Uterus (tissue), 2 donors: ENCODE results near the gene DGKI.

Source experiments
- POLR2A ChIP-seq, 2 donors: fragments of 450-650 bp; IDR thresholded peaks; one replicate each; pipeline ENCODE4 v1.6.1; 2016; ENCODE audit warnings: antibody characterized with exemption in 2 of 2, mild to moderate bottlenecking in 1 of 2, moderate library complexity in 1 of 2
- TF ChIP-seq, protein P1 (sequence below), 4 experiments: fragments of 200-600 bp in 2 of 4; fragments of 450-650 bp in 2 of 4; sonication (generic) in 2 of 4; IDR thresholded peaks; one replicate each; pipeline ENCODE4 v1.5.1; 2016 to 2019; ENCODE audit warnings: antibody characterized with exemption in 4 of 4, mild to moderate bottlenecking in 2 of 4, moderate library complexity in 1 of 4

DNA sequence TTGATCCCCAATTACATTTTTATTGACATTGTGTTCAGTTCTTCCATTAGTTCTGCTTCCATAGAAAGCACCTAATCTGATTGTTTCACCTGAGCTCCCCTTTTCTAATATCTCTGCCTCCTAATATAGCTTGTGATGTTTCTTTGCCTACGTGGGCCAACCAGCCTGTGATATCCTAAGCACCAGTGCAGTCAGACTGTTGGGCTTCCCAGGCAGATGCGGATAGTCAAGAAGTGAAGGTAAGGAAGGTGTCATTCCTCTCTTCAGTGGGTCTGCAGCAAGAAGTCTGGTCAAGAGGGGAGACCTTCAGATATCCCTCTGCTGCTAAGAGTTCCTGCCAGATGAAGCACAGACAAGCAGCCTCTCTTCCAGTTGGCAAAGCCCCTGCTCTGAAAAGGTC lies 16.2 kb upstream of the DGKI start:
- TF ChIP-seq, protein P1, sequence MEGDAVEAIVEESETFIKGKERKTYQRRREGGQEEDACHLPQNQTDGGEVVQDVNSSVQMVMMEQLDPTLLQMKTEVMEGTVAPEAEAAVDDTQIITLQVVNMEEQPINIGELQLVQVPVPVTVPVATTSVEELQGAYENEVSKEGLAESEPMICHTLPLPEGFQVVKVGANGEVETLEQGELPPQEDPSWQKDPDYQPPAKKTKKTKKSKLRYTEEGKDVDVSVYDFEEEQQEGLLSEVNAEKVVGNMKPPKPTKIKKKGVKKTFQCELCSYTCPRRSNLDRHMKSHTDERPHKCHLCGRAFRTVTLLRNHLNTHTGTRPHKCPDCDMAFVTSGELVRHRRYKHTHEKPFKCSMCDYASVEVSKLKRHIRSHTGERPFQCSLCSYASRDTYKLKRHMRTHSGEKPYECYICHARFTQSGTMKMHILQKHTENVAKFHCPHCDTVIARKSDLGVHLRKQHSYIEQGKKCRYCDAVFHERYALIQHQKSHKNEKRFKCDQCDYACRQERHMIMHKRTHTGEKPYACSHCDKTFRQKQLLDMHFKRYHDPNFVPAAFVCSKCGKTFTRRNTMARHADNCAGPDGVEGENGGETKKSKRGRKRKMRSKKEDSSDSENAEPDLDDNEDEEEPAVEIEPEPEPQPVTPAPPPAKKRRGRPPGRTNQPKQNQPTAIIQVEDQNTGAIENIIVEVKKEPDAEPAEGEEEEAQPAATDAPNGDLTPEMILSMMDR (IDR thresholded peaks at IDR 0.05), result no peak
- no peak for TF ChIP-seq POLR2A (IDR thresholded peaks at IDR 0.05)
